Measurements from ENCODE around the gene ABLIM1.

DNA sequence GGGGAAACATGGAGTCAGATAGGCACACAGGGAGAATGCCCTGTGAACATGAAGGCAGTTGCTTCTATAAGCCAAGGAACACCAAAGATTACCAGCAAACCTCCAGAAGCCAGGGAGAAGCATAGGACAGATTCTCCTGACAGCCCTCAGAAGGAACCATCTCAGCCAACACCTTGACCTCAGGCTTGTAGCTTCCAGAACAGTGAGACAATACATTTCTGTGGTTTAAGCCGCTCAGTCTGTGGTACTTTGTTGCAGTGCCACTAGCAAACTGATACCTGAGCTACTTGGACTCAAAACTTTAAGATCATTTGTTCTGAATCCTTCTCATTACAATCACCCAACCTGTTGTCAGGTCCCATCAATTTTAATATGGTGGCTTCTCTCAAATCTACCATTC is 31.2 kb downstream of the ABLIM1 start:
- TF ChIP-seq, protein P1, sequence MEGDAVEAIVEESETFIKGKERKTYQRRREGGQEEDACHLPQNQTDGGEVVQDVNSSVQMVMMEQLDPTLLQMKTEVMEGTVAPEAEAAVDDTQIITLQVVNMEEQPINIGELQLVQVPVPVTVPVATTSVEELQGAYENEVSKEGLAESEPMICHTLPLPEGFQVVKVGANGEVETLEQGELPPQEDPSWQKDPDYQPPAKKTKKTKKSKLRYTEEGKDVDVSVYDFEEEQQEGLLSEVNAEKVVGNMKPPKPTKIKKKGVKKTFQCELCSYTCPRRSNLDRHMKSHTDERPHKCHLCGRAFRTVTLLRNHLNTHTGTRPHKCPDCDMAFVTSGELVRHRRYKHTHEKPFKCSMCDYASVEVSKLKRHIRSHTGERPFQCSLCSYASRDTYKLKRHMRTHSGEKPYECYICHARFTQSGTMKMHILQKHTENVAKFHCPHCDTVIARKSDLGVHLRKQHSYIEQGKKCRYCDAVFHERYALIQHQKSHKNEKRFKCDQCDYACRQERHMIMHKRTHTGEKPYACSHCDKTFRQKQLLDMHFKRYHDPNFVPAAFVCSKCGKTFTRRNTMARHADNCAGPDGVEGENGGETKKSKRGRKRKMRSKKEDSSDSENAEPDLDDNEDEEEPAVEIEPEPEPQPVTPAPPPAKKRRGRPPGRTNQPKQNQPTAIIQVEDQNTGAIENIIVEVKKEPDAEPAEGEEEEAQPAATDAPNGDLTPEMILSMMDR (IDR thresholded peaks at IDR 0.05 in 4 of 5, conservative IDR thresholded peaks at IDR 0.05 in 1 of 5), result no peak
- TF ChIP-seq POLR2A (IDR thresholded peaks at IDR 0.05), result no peak
